NT2/D1 (cell line): ENCODE results near the gene INPP5K.

ENCODE experiments used
- SUZ12 ChIP-seq: IDR thresholded peaks from 2 replicates; pipeline ENCODE4 v1.6.1; 2011; ENCODE audit not compliant: insufficient read length, insufficient read depth; ENCODE audit errors: extremely low read depth
- YY1 ChIP-seq: IDR thresholded peaks from 2 replicates; pipeline ENCODE4 v1.6.1; 2011; ENCODE audit not compliant: insufficient read length, insufficient read depth
- ZNF274 ChIP-seq: IDR thresholded peaks from 2 replicates; pipeline ENCODE4 v1.6.1; 2011; ENCODE audit warnings: mild to moderate bottlenecking, low read depth, low read length

DNA sequence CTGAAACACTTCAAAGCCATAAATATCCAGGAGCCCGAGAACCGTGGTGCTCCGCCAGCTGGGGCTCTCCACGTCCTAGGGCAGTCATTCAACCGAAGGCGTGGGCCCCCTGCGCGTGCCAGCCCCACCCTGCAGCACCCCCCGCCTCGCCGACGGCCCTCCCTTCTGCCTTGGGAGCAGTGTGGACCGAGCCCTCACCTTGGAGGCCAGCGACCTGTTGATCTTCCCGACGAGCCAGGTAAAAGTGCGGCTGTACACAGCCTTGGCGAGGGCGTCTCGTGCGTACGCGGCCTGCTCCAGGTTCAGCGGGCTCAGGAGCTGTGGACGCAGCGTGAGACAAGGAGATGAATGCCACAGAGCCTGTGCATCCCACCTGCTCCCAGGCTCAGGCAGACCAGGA, 38.0 kb downstream of the INPP5K start:
- TF ChIP-seq ZNF274 (no peak), SUZ12 (no peak), YY1 (no peak)
